Measurements from ENCODE around the gene PBX2. TPM values are rescaled to one million over a fixed set of nuclear protein-coding genes. Genes with fewer than 3 reads are reported as not detected.
"Not testable (repeated sequence)": the region's sequence is repeated elsewhere in the genome, so short reads cannot be mapped to it uniquely, and the experiment has no call there.

The PBX2 gene
- total RNA-seq, 2 donors from 2014 or later = 61.5 to 102 TPM

GRCh38 chr6:32212076-32212760 is 22.2 kb upstream of the PBX2 start:
- intact Hi-C loops (cut with DNase I) = no loop called here
- DNase-seq (ENCODE audit: low spot score) = no peak
- Histone ChIP-seq H3K4me1 (replicated peaks) (no peaks in the 10 kb centered on the region), H3K27ac (no peak overlapping the region), H3K36me3 (no peaks in the 10 kb centered on the region), H3K9me3 (no peaks in the 10 kb centered on the region), H3K27me3 (replicated peaks; ENCODE audit: insufficient read depth) (no peaks in the 10 kb centered on the region), H3K4me3 (no peak overlapping the region)
- TF ChIP-seq POLR2AphosphoS5 (IDR thresholded peaks at IDR 0.05) (no peak), POLR2A (IDR thresholded peaks at IDR 0.05) (no peak)
- TF ChIP-seq, protein P1, sequence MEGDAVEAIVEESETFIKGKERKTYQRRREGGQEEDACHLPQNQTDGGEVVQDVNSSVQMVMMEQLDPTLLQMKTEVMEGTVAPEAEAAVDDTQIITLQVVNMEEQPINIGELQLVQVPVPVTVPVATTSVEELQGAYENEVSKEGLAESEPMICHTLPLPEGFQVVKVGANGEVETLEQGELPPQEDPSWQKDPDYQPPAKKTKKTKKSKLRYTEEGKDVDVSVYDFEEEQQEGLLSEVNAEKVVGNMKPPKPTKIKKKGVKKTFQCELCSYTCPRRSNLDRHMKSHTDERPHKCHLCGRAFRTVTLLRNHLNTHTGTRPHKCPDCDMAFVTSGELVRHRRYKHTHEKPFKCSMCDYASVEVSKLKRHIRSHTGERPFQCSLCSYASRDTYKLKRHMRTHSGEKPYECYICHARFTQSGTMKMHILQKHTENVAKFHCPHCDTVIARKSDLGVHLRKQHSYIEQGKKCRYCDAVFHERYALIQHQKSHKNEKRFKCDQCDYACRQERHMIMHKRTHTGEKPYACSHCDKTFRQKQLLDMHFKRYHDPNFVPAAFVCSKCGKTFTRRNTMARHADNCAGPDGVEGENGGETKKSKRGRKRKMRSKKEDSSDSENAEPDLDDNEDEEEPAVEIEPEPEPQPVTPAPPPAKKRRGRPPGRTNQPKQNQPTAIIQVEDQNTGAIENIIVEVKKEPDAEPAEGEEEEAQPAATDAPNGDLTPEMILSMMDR (IDR thresholded peaks at IDR 0.05) = no peak
- WGBS = 81% methylated on average over 12 of the region's 12 CpGs

GRCh38 chr6:32211432-32211831 is 21.4 kb upstream of the PBX2 start:
- DNase-seq (ENCODE audit: low spot score); H3K4me1 ChIP-seq (replicated peaks); H3K27me3 ChIP-seq (replicated peaks; ENCODE audit: insufficient read depth); H3K4me3 ChIP-seq; H3K36me3 ChIP-seq; intact Hi-C loops (cut with DNase I); H3K27ac ChIP-seq; H3K9me3 ChIP-seq: not testable (repeated sequence)
- WGBS = 83% methylated on average over 4 of the region's 4 CpGs

- no peak for TF ChIP-seq POLR2A (IDR thresholded peaks at IDR 0.05)
- TF ChIP-seq POLR2AphosphoS5 (IDR thresholded peaks at IDR 0.05) = no peak
- TF ChIP-seq, protein P1 (IDR thresholded peaks at IDR 0.05) = no peak
- DNase-seq (ENCODE audit: low spot score) = no peak
- no peaks in the 10 kb centered on the region for H3K36me3 ChIP-seq
- H3K4me1 ChIP-seq (replicated peaks) = no peaks in the 10 kb centered on the region
- no peaks in the 10 kb centered on the region for H3K27me3 ChIP-seq (replicated peaks; ENCODE audit: insufficient read depth)
- no peaks in the 10 kb centered on the region for H3K9me3 ChIP-seq
- no peak overlapping the region for H3K4me3 ChIP-seq
- H3K27ac ChIP-seq = no peak overlapping the region
- intact Hi-C loops (cut with DNase I) = no loop called here
- 88% methylated on average over 5 of the region's 5 CpGs for WGBS
Observed at GRCh38 chr6:32210191-32210601, 20.2 kb upstream of the PBX2 start.

- WGBS = 88% methylated on average over 1 of the region's 1 CpG
- no peaks in the 10 kb centered on the region for H3K9me3 ChIP-seq
Observed at GRCh38 chr6:32208996-32209395, 19.0 kb upstream of the PBX2 start.

GRCh38 chr6:32204268-32204715 is 14.3 kb upstream of the PBX2 start:
- H3K9me3 ChIP-seq = no peaks in the 10 kb centered on the region
- no peaks in the 10 kb centered on the region for H3K27me3 ChIP-seq (replicated peaks; ENCODE audit: insufficient read depth)
- TF ChIP-seq POLR2A (IDR thresholded peaks at IDR 0.05) = no peak
- TF ChIP-seq, protein P1 (IDR thresholded peaks at IDR 0.05) = no peak
- no peak for TF ChIP-seq POLR2AphosphoS5 (IDR thresholded peaks at IDR 0.05)
- H3K4me1 ChIP-seq (replicated peaks) = no peaks in the 10 kb centered on the region
- intact Hi-C loops (cut with DNase I) = no loop called here
- H3K27ac ChIP-seq = no peak overlapping the region
- H3K4me3 ChIP-seq = no peak overlapping the region
- no peak for DNase-seq (ENCODE audit: low spot score)
- 82% methylated on average over 3 of the region's 3 CpGs for WGBS
- H3K36me3 ChIP-seq = no peaks in the 10 kb centered on the region

More at GRCh38 chr6:32208996-32209395, 19.0 kb upstream of the PBX2 start:
- Histone ChIP-seq H3K4me1 (replicated peaks) (no peaks in the 10 kb centered on the region), H3K27me3 (replicated peaks; ENCODE audit: insufficient read depth) (no peaks in the 10 kb centered on the region), H3K36me3 (no peaks in the 10 kb centered on the region), H3K27ac (no peak overlapping the region), H3K4me3 (no peak overlapping the region)
- TF ChIP-seq POLR2A (IDR thresholded peaks at IDR 0.05) = no peak
- no peak for TF ChIP-seq POLR2AphosphoS5 (IDR thresholded peaks at IDR 0.05)
- TF ChIP-seq, protein P1 (IDR thresholded peaks at IDR 0.05) = no peak
- DNase-seq (ENCODE audit: low spot score) = no peak
- intact Hi-C loops (cut with DNase I) = no loop called here

All from prostate gland (tissue), 2 donors.